Naive thymus-derived CD8-positive, alpha-beta T cell (primary cell): ENCODE results near the gene HMG20A. TPM values are rescaled to one million over a fixed set of nuclear protein-coding genes. Genes with fewer than 3 reads are reported as not detected.

Experiments used
- ATAC-seq, 2 donors: fragments of 150-1000 bp; cut with Tn5 transposase in 1 of 2; sonication (Bioruptor Pico), chemical (Tn5 transposase) in 1 of 2; 1 replicate in 1 of 2; 2 replicates in 1 of 2; pipeline ENCODE4 v1.10.0; 2021; ENCODE audit warnings: mild to moderate bottlenecking in 2 of 2, moderate library complexity in 2 of 2
- POLR2A ChIA-PET: fragments of 350-600 bp; sonication (Branson Sonifier 250); formaldehyde crosslinking; loops from one replicate; lab custom pipeline; 2021; ENCODE audit warnings: antibody characterized with exemption; lab: Charles Lee
- DNase-seq, 10 donors: peaks; one replicate each; pipeline versions ENCODE4 v3.0.0 to v3.0.0-alpha.2; 2020 to 2022
- H3K27ac Mint-ChIP-seq, 10 donors: one replicate each; pipeline ENCODE4 v1.8.0; 2020 to 2022; ENCODE audit warnings: mild to moderate bottlenecking in 10 of 10, mixed read lengths in 10 of 10, moderate library complexity in 4 of 10, inconsistent platforms in 1 of 10
- H3K27me3 Mint-ChIP-seq, 5 donors: one replicate each; pipeline ENCODE4 v1.8.0; 2021 to 2022; ENCODE audit warnings: mixed read lengths in 5 of 5
- H3K36me3 Mint-ChIP-seq, 3 donors: one replicate each; pipeline ENCODE4 v1.8.0; 2020 to 2022; ENCODE audit warnings: mixed read lengths in 3 of 3, mild to moderate bottlenecking in 2 of 3, inconsistent platforms in 1 of 3
- H3K4me1 Mint-ChIP-seq, 4 donors: one replicate each; pipeline ENCODE4 v1.8.0; 2021 to 2022; ENCODE audit warnings: mixed read lengths in 4 of 4
- H3K4me3 Mint-ChIP-seq, 10 donors: one replicate each; pipeline ENCODE4 v1.8.0; 2020 to 2022; ENCODE audit warnings: mild to moderate bottlenecking in 10 of 10, mixed read lengths in 10 of 10, moderate library complexity in 6 of 10, inconsistent platforms in 1 of 10
- H3K9me3 Mint-ChIP-seq, 9 donors: one replicate each; pipeline ENCODE4 v1.8.0; 2020 to 2022; ENCODE audit warnings: mixed read lengths in 9 of 9, mild to moderate bottlenecking in 3 of 9, inconsistent platforms in 1 of 9, moderate library complexity in 1 of 9
- polyA plus RNA-seq, 3 donors: library from polyadenylated mRNA; unstranded; fragments of 300-500 nt; fragmentation: Illumina TruSeq; gene quantifications; one replicate each; pipeline ENCODE4 v1.2.3, GENCODE V29; 2021
- total RNA-seq, 8 experiments: library from RNA in 2 of 8; stranded (reverse) in 2 of 8; gene quantifications; one replicate each; pipeline ENCODE4 v1.2.3 and lab custom pipeline; 2021 to 2026

Gene HMG20A
- total and polyA plus RNA-seq, 5 experiments from 2014 or later = 28.7 to 72.4 (median 35.7) TPM

DNA sequence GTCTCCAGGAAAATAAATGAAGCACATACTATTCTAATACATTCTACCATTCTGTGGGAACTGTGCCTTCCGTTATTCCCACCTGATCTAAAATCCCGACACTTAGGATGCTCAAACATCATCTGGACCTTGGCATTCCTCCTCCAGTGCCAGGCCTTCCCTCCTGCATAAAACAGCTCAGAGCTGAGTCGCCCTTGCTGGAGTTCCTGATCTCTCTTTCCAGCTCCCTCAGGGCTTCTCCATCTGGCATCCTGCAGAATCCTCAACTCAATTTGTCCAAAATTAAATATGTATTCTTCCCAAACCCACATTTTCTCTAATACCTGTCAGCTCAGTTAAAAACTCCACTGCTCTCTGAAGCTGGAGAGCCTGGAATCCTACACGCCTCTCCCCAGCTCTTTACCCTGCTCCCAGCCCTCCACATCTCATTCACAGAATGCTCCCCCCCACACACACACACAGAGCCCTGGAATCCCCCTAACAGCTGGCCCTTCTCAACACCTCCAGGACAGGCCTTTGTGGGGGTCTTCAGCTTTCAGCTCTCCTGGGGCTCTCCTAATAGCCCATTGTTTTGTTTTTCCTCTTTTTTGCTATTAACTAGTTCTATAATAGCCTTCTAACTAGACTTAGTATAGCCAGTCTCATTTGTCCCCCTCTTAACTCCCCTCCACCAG, 78.5 kb downstream of the HMG20A start:
- H3K27ac Mint-ChIP-seq = peak overlapping the region in 2 of 10 donors; percentile 3 to 71
- H3K9me3 Mint-ChIP-seq = no peaks in the 10 kb centered on the region
- H3K4me3 Mint-ChIP-seq = no peak overlapping the region
- peaks cover 0 to 7% (median 5%) of the 10 kb centered on the region in 4 donors for H3K4me1 Mint-ChIP-seq
- H3K36me3 Mint-ChIP-seq = peaks cover 0 to 8% (median 0%) of the 10 kb centered on the region in 3 donors
- peaks cover 0 to 2% (median 0%) of the 10 kb centered on the region in 5 donors for H3K27me3 Mint-ChIP-seq
- ATAC-seq (no peak), DNase-seq (no peak)
- POLR2A ChIA-PET = no interaction called here

DNA sequence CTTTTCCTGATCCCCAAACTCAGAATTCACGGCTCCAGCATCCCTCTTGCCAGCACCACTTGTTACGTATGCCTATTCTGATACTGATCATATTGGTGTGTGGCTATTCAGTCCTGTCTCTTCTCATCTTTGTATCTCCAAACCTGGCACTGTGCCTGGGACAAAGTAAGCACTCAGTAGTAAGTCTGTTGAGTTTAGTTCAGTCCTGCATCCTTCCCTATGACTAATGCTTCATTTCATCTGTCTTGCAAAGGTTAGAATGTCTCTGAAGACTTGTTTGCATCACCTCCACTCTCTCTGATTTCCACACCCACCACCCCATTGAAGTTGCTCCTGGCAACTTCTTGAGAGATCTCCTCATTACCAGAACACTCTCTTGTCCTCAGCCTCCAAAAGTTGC, 80.3 kb downstream of the HMG20A start:
- no peak for DNase-seq
- Mint-ChIP-seq H3K27me3 (peaks cover 0 to 2% (median 0%) of the 10 kb centered on the region in 5 donors), H3K4me1 (peaks cover 0 to 7% (median 5%) of the 10 kb centered on the region in 4 donors), H3K27ac (no peak overlapping the region), H3K9me3 (no peaks in the 10 kb centered on the region), H3K4me3 (no peak overlapping the region), H3K36me3 (peaks cover 0 to 10% (median 4%) of the 10 kb centered on the region in 3 donors)
- POLR2A ChIA-PET = interaction anchor here (0.6 kb wide), 1 partner anchor 74 kb away, joined by 4 read pairs; no protein-coding TSS in a partner anchor
- ATAC-seq = no peak

DNA sequence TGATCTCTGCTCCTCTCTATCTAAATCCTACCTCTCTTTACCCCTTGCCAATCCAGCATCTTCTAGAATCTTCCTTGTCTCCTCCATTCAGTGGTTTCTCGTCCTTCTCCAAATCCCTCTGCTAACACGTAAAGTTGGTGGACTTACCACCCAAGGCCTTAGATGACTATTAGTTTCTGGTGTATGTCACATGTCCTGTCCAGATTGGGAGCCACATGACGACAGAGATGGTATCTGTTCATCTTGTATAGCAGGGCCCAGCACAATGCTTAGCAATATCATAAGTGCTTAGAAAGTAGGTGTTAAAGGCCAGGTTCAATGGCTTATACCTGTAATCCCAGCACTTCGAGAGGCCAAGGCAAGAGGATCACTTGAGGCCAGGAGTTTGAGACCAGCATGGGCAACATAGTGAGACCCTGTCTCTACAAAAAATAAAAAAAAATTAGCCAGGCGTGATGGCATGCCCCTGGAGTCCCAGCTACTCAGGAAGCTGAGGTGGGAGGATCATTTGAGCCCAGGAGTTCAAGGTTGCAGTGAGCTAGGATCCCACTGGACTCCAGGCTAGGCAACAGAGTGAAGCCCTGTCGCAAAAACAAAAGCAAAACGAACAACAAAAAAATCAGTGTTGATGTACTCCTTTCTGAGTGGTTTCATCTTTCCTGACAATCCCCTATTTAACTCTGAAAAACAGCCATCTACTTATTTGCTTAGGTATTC, 81.8 kb downstream of the HMG20A start:
- H3K27ac Mint-ChIP-seq = no peak overlapping the region
- H3K4me3 Mint-ChIP-seq = no peak overlapping the region
- peaks cover 0 to 2% (median 0%) of the 10 kb centered on the region in 5 donors for H3K27me3 Mint-ChIP-seq
- POLR2A ChIA-PET = no interaction called here
- ATAC-seq (no peak), DNase-seq (no peak)
- H3K36me3 Mint-ChIP-seq = peaks cover 0 to 12% (median 4%) of the 10 kb centered on the region in 3 donors
- no peaks in the 10 kb centered on the region for H3K9me3 Mint-ChIP-seq
- peaks cover 5 to 8% (median 7%) of the 10 kb centered on the region in 4 donors for H3K4me1 Mint-ChIP-seq

DNA sequence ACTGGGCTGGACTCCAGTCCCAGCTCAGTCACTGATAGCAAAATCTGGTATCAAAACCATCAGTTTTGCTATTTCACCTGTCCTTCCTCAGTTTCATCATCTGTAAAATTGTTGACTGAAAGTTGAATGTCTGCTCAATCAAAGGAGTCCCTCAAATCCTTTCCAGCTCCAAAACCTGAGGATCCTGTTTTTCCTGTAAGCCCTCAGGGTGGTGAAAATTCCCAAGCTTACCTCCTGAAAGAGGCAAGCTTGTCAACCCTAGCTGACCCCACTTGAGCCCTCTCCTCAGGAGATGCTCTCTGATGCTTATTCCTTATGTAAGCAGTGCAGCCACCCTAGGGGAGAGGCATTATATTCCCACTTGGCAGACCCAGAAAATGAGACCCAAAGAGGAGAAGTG, 82.6 kb downstream of the HMG20A start:
- Mint-ChIP-seq H3K27ac (no peak overlapping the region), H3K4me3 (no peak overlapping the region), H3K27me3 (peaks cover 0 to 2% (median 0%) of the 10 kb centered on the region in 5 donors), H3K9me3 (no peaks in the 10 kb centered on the region), H3K36me3 (peaks cover 0 to 12% (median 4%) of the 10 kb centered on the region in 3 donors), H3K4me1 (peaks cover 7 to 13% (median 9%) of the 10 kb centered on the region in 4 donors)
- POLR2A ChIA-PET = no interaction called here
- DNase-seq = no peak
- ATAC-seq = no peak

DNA sequence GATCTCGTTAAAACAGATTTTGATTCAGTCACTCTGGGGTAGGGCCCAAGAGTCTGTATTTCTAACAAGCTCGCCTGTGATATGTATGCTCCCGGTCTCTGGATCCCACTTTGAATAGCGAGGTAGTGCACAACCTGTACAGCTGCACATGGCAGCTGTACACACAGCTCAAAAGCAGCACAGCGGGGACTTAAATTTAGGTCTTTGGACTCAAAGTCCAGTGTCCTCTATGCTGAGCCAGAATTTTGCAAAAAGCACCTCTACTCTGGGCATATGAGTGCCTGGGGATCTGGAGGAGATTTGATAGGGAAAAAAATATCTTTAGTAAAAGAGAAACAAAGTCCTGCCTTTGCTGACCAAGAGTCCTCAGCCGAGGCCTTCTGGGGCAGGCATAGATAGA, 83.1 kb downstream of the HMG20A start:
- no peaks in the 10 kb centered on the region for H3K9me3 Mint-ChIP-seq
- DNase-seq (no peak), ATAC-seq (no peak)
- no peak overlapping the region for H3K27ac Mint-ChIP-seq
- H3K27me3 Mint-ChIP-seq = peaks cover 0 to 2% (median 0%) of the 10 kb centered on the region in 5 donors
- POLR2A ChIA-PET = no interaction called here
- peaks cover 0 to 11% (median 4%) of the 10 kb centered on the region in 3 donors for H3K36me3 Mint-ChIP-seq
- H3K4me1 Mint-ChIP-seq = peaks cover 9 to 19% (median 14%) of the 10 kb centered on the region in 4 donors
- H3K4me3 Mint-ChIP-seq = no peak overlapping the region

DNA sequence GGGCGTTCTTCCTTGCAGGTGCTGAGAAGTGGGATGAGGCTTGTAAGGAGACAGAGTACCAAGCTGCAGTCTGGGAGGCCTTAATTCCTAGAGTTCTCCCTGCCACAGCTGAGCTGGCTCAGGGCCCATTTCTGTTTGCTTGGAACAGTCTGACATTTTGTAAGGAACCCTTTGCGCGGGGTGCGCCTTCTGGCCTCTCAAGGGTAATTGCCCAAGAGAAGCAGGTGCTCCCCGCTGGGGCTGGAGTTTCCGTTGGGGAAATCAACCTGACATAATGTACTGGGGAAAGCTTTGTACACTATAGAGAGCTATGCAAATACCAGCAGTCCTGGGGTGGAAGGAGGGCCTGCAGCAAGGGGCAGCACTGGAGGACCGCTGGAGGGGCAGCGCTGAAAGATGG, 83.6 kb downstream of the HMG20A start:
- H3K9me3 Mint-ChIP-seq = no peaks in the 10 kb centered on the region
- H3K27me3 Mint-ChIP-seq = peaks cover 0 to 2% (median 0%) of the 10 kb centered on the region in 5 donors
- no peak overlapping the region for H3K4me3 Mint-ChIP-seq
- H3K36me3 Mint-ChIP-seq = peaks cover 0 to 7% (median 4%) of the 10 kb centered on the region in 3 donors
- ATAC-seq (no peak), DNase-seq (no peak)
- POLR2A ChIA-PET = no interaction called here
- H3K4me1 Mint-ChIP-seq = peaks cover 12 to 24% (median 19%) of the 10 kb centered on the region in 4 donors
- peak overlapping the region in 2 of 10 donors; percentile 45 to 50 for H3K27ac Mint-ChIP-seq

DNA sequence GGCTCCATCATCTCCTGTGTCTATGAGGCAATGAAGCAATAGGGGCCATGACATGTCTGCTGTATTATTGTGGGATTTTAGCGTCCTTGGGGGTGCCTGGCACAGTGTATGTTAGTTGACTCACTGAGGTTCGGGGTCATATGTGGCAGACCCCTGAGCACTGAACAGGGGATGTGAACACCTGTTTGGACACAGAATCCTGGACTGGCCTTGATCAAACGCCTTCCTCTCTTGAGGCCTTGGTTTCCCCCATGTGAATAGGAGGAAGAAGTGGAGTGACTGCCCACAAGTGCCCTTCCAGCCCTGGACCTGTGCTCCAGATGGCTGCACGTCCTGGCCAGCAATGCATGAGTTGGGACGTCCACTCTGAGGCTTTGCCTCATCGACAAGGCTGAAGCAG, 84.2 kb downstream of the HMG20A start:
- Mint-ChIP-seq H3K9me3 (no peaks in the 10 kb centered on the region), H3K4me1 (peaks cover 10 to 24% (median 20%) of the 10 kb centered on the region in 4 donors), H3K4me3 (no peak overlapping the region), H3K36me3 (peaks cover 0 to 7% (median 4%) of the 10 kb centered on the region in 3 donors), H3K27ac (no peak overlapping the region), H3K27me3 (peaks cover 0 to 2% (median 0%) of the 10 kb centered on the region in 5 donors)
- ATAC-seq (no peak), DNase-seq (no peak)
- POLR2A ChIA-PET = no interaction called here

DNA sequence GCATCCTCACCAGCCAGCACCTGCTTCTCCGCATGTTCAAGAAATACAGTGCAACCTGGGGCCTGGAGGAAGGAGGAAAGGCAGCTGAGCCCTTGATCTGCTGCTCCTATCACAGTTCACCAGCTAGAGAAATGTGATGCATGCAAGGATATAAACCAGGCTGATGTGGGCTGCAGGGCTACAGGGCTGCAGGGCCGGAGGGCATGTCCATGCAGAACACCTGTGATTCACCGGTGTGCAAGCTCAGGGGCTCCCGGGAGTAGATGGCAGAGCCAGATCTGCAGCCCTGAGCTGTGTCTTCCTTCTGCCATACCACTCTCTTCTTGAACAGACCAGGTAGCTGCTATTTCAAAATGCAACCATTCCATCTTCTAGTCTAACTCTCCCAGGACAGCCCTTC, 84.9 kb downstream of the HMG20A start:
- Mint-ChIP-seq H3K27ac (no peak overlapping the region), H3K9me3 (no peaks in the 10 kb centered on the region), H3K4me3 (no peak overlapping the region), H3K36me3 (peaks cover 0 to 7% (median 4%) of the 10 kb centered on the region in 3 donors), H3K4me1 (peaks cover 10 to 24% (median 20%) of the 10 kb centered on the region in 4 donors), H3K27me3 (peaks cover 0 to 2% (median 0%) of the 10 kb centered on the region in 5 donors)
- DNase-seq (no peak), ATAC-seq (no peak)
- POLR2A ChIA-PET = no interaction called here

DNA sequence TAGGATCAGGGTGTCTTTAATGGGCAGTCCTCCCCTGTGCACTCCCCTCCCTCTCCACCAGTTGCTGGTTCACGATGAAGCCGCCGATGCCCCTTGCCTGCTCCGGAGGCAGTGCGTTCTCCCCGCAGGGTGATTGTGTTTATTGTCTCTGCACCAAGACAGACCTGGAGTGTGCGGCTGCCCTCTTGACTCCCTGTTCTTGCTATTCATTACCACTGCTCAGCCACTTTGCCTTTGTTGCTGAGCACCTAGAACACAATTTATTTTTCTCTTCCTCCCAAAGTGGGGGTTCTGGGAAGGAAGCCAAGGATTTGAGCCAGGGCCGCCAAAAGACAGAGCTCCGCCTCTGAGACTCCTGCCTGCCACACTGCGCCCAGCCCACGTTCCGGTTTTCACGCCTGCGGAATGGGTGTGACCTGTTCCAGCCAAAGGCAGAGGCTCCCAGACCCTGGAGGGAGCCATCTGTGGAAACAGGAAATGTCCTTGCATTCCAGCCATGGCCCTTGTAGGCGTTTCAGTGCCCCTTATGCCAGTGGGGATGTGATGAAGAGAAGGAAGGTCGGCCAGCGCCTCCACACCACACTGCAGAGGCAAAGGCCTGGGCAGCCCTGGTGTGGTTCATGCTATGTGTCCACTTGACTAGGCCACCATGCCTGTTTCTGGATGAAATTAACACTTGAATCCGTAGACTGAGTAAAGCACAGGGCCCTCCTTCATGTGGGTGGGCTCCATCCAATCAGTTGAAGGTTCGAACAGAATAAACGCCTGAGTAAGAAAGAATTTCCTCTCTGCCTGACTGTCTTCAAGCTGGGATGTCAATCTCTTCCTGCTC, 85.8 kb downstream of the HMG20A start:
- peaks cover 0 to 2% (median 0%) of the 10 kb centered on the region in 5 donors for H3K27me3 Mint-ChIP-seq
- H3K4me1 Mint-ChIP-seq = peaks cover 10 to 24% (median 20%) of the 10 kb centered on the region in 4 donors
- no peak for ATAC-seq
- DNase-seq = no peak
- no peak overlapping the region for H3K27ac Mint-ChIP-seq
- POLR2A ChIA-PET = no interaction called here
- no peak overlapping the region for H3K4me3 Mint-ChIP-seq
- H3K36me3 Mint-ChIP-seq = peaks cover 0 to 9% (median 4%) of the 10 kb centered on the region in 3 donors
- peaks cover 0 to 3% (median 0%) of the 10 kb centered on the region in 9 donors for H3K9me3 Mint-ChIP-seq

DNA sequence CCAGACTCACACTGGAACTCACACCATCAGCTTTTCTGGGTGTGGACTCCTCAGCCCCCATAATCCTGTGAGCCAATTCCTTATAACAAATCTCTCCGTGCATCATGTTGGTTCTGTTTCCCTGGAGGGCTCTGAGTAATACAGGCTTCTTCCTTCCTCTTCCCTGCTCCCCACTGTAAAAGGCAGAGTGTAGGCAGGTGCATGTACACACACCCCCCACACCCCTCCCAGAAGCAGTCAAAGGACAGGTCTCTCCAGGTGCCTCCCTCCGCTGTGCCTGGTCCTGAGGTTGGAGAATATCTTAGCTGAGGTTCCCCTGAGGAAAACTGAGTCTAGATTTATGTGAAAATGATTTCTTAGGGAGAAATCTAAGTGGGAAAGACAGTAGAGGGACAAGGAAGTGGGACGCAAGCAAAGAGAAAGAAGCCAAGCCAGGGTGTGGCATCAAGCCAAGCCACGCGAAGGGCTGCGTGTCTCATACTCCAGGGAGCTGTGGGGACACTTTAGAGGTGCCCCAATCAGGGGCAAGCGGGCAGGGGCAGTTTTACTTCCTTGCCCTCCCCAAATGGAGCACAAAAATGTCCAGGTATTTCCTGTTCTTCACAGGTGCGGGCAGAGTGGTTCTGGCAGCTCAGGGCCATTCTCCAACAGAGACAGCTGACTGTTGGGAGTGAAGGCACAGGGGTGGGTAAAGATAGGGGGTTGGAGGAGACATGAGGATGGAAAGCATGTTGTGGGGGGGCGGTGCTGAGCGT, 86.6 kb downstream of the HMG20A start:
- ATAC-seq (no peak), DNase-seq (no peak)
- H3K4me3 Mint-ChIP-seq = no peak overlapping the region
- peak overlapping the region in 1 of 10 donors; percentile 2 for H3K27ac Mint-ChIP-seq
- peaks cover 0 to 8% (median 4%) of the 10 kb centered on the region in 3 donors for H3K36me3 Mint-ChIP-seq
- POLR2A ChIA-PET = no interaction called here
- H3K27me3 Mint-ChIP-seq = peaks cover 0 to 1% (median 0%) of the 10 kb centered on the region in 5 donors
- H3K9me3 Mint-ChIP-seq = peaks cover 0 to 9% (median 0%) of the 10 kb centered on the region in 9 donors
- peaks cover 10 to 24% (median 20%) of the 10 kb centered on the region in 4 donors for H3K4me1 Mint-ChIP-seq

DNA sequence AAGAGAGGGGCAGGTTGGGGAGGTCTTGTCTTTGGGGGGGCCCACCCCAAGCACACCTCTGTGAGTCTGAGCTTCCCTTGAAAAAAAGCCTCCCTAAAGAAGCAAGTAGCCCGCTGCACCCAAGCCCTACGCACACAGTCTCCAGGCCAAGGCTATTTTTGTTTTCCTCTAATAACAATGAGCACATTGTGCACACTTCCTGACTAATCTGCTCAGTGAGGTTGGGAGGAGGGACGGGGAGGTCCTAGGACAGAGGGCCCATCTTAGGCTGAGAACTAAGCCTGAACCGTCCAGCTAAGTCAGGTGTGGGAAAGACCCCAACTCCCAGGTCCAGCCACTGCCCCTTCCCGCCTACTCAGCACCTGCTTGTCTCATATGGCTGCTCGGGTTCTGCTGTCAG, 87.2 kb downstream of the HMG20A start:
- no peak overlapping the region for H3K27ac Mint-ChIP-seq
- H3K36me3 Mint-ChIP-seq = peaks cover 2 to 7% (median 4%) of the 10 kb centered on the region in 3 donors
- H3K4me3 Mint-ChIP-seq = no peak overlapping the region
- H3K4me1 Mint-ChIP-seq = peaks cover 10 to 24% (median 20%) of the 10 kb centered on the region in 4 donors
- no peak for DNase-seq
- no peak for ATAC-seq
- H3K9me3 Mint-ChIP-seq = peaks cover 0 to 9% (median 0%) of the 10 kb centered on the region in 9 donors
- POLR2A ChIA-PET = no interaction called here
- H3K27me3 Mint-ChIP-seq = peaks cover 0 to 1% (median 0%) of the 10 kb centered on the region in 5 donors
